ENCODE measurements around the gene IPPK. TPM values are rescaled to one million over a fixed set of nuclear protein-coding genes. Genes with fewer than 3 reads are reported as not detected.

IPPK gene
- total and polyA plus RNA-seq, 2 of the 8 experiments (the other 6 are each of a cell fraction or from before 2014, with no cell fraction given): 10.5 to 13.6 TPM

- Histone ChIP-seq H2BK120ac (replicated peaks; ENCODE audit: low read depth, low read length) (no peak overlapping the region), H4K91ac (replicated peaks; ENCODE audit: insufficient read length, low read length) (no peak overlapping the region)
These were observed 42.3 kb downstream of the IPPK start for GRCh38 chr9:92627651-92628050.

More at GRCh38 chr9:92627651-92628050, 42.3 kb downstream of the IPPK start:
- Histone ChIP-seq H3K23me2 (ENCODE audit: low read depth, low read length) (no peaks in the 10 kb centered on the region), H2AFZ (ENCODE audit: low read length) (no peak overlapping the region), H2BK15ac (ENCODE audit: low read length) (no peak overlapping the region), H4K5ac (ENCODE audit: insufficient read length, low read depth, low read length) (no peak overlapping the region), H2AK5ac (ENCODE audit: low read depth, low read length) (no peak overlapping the region), H3K9ac (replicated peaks in 1 of 4; ENCODE audit: extremely low read depth in 1 of 4, low read depth in 3 of 4, low read length in 3 of 4) (no peak overlapping the region), H3K4me2 (ENCODE audit: insufficient read depth in 1 of 2, low read depth in 2 of 2, low read length in 2 of 2) (no peak overlapping the region), H3K4ac (replicated peaks; ENCODE audit: insufficient read length, low read depth, low read length) (no peak overlapping the region), H4K20me1 (replicated peaks in 1 of 2; ENCODE audit: control insufficient read depth in 1 of 2, insufficient read depth in 2 of 2, low read length in 2 of 2) (no peaks in the 10 kb centered on the region), H3K23ac (ENCODE audit: insufficient read length) (no peak overlapping the region), H4K8ac (ENCODE audit: extremely low read depth, insufficient read depth, low read length) (no peak overlapping the region), H3K14ac (ENCODE audit: insufficient read length) (no peak overlapping the region), H3K18ac (ENCODE audit: extremely low read depth, low read length) (no peak overlapping the region), H2BK20ac (ENCODE audit: low read length) (no peak overlapping the region), H3K79me1 (ENCODE audit: low read depth, low read length) (no peaks in the 10 kb centered on the region), H3K9me3 (ENCODE audit: insufficient read depth in 2 of 2, low read depth in 1 of 2, low read length in 1 of 2) (no peaks in the 10 kb centered on the region), H3K36me3 (ENCODE audit: control insufficient read depth in 2 of 4, insufficient read depth in 4 of 4, low read length in 3 of 4) (peaks cover 2 to 9% (median 4%) of the 10 kb centered on the region in 4 experiments; a peak in 3 of 8 replicates), H3K27me3 (replicated peaks in 1 of 4; ENCODE audit: control insufficient read depth in 3 of 4, extremely low read depth in 1 of 4, insufficient read depth in 3 of 4, low read length in 3 of 4) (no peaks in the 10 kb centered on the region), H2BK5ac (ENCODE audit: low read depth, low read length) (no peak overlapping the region), H3K4me1 (replicated peaks in 1 of 4; ENCODE audit: control insufficient read depth in 3 of 4, insufficient read depth in 4 of 4, low read length in 3 of 4) (no peaks in the 10 kb centered on the region), H3K27ac (ENCODE audit: low read depth, low read length) (no peak overlapping the region), H3K56ac (replicated peaks; ENCODE audit: insufficient read length, low read depth, low read length) (no peak overlapping the region), H2BK12ac (ENCODE audit: low read depth, low read length) (no peak overlapping the region), H3K79me2 (ENCODE audit: control insufficient read depth in 1 of 2, insufficient read depth in 2 of 2, low read length in 2 of 2) (no peaks in the 10 kb centered on the region), H3K4me3 (ENCODE audit: extremely low read depth in 1 of 4, insufficient read depth in 2 of 4, low read depth in 3 of 4, low read length in 4 of 4) (no peak overlapping the region)
- POLR2A ChIA-PET (ENCODE audit: partially characterized antibody): interaction anchor here (1.1 kb wide), 1 partner anchor 43 kb away, joined by 3 read pairs; no protein-coding TSS in a partner anchor
- no peak for TF ChIP-seq YY1 (IDR thresholded peaks at IDR 0.05; ENCODE audit: low read depth, low read length)
- no peak for TF ChIP-seq CEBPB (IDR thresholded peaks at IDR 0.05; ENCODE audit: low read depth, low read length)
- no peak for TF ChIP-seq FOSL1 (IDR thresholded peaks at IDR 0.05; ENCODE audit: insufficient read depth, low read depth, low read length)
- TF ChIP-seq USF2 (IDR thresholded peaks at IDR 0.05; ENCODE audit: low read length): no peak
- TF ChIP-seq CTBP2 (IDR thresholded peaks at IDR 0.05; ENCODE audit: borderline replicate concordance, insufficient read depth, insufficient read length, low read length): no peak
- no peak for TF ChIP-seq HDAC2 (IDR thresholded peaks at IDR 0.05; ENCODE audit: borderline replicate concordance in 1 of 2, low read depth in 2 of 2, low read length in 2 of 2)
- TF ChIP-seq PHF8 (conservative IDR thresholded peaks at IDR 0.05; ENCODE audit: low read depth, low read length): no peak
- no peak for TF ChIP-seq NRF1 (IDR thresholded peaks at IDR 0.05; ENCODE audit: low read depth, low read length)
- TF ChIP-seq SP1 (IDR thresholded peaks at IDR 0.05; ENCODE audit: low read depth, low read length): no peak
- TF ChIP-seq POLR2AphosphoS5 (IDR thresholded peaks at IDR 0.05; ENCODE audit: low read depth, low read length): no peak
- TF ChIP-seq TEAD4 (IDR thresholded peaks at IDR 0.05; ENCODE audit: low read depth, low read length): no peak
- DNase-seq (ENCODE audit: low read depth in 1 of 2, low spot score in 2 of 2) (no peak), FAIRE-seq (no peak)
- CTCF ChIA-PET (ENCODE audit: partially characterized antibody): no interaction called here
- WGBS, 2 experiments (ENCODE audit: extremely low coverage in 1 of 2, insufficient coverage in 1 of 2, insufficient read length in 1 of 2, insufficient replicate concordance in 2 of 2, low coverage in 1 of 2, low lambda C conversion rate in 2 of 2, missing lambda C conversion rate in 1 of 2): 88% methylated on average over 5 of the region's 5 CpGs; no CpG with 5 or more reads in 1 of the 2 experiments

All from H1 (cell line).